GM18907 (cell line): ENCODE results near the gene MYMK.

Experiments
- ATAC-seq: cut with Tn5 transposase; IDR thresholded peaks from one replicate; pipeline ENCODE4 v1.9.1; 2021; ENCODE audit warnings: mild to moderate bottlenecking, moderate library complexity; ENCODE audit not compliant: unreplicated experiment

The MYMK gene

GRCh38 chr9:133505901-133506652 is 18.7 kb downstream of the MYMK start:
- no peak for ATAC-seq

GRCh38 chr9:133505186-133505830 is 19.5 kb downstream of the MYMK start:
- ATAC-seq, result no peak

GRCh38 chr9:133502112-133502511 is 22.6 kb downstream of the MYMK start:
- ATAC-seq, result no peak

GRCh38 chr9:133499892-133500270 is 24.9 kb downstream of the MYMK start:
- ATAC-seq, result no peak

- ATAC-seq, result no peak
These were observed 25.4 kb downstream of the MYMK start for GRCh38 chr9:133499132-133499891.

- no peak for ATAC-seq
These were observed 27.6 kb downstream of the MYMK start for GRCh38 chr9:133496861-133497842.

GRCh38 chr9:133495327-133496293 is 29.1 kb downstream of the MYMK start:
- ATAC-seq, result no peak

- no peak for ATAC-seq
These were observed 30.0 kb downstream of the MYMK start for GRCh38 chr9:133494636-133495326.

- ATAC-seq, result no peak
These were observed 30.8 kb downstream of the MYMK start for GRCh38 chr9:133493845-133494540.

GRCh38 chr9:133493428-133493827 is 31.3 kb downstream of the MYMK start:
- no peak for ATAC-seq

GRCh38 chr9:133492061-133493021 is 32.4 kb downstream of the MYMK start:
- ATAC-seq, result no peak

- no peak for ATAC-seq
These were observed 33.2 kb downstream of the MYMK start for GRCh38 chr9:133491656-133491925.

GRCh38 chr9:133490865-133491655 is 33.7 kb downstream of the MYMK start:
- no peak for ATAC-seq

- no peak for ATAC-seq
These were observed 34.5 kb downstream of the MYMK start for GRCh38 chr9:133490201-133490681.

- no peak for ATAC-seq
These were observed 35.2 kb downstream of the MYMK start for GRCh38 chr9:133489253-133490190.
